ENCODE data around the gene UXT.
"Not testable (repeated sequence)": the region's sequence is repeated elsewhere in the genome, so short reads cannot be mapped to it uniquely, and the experiment has no call there.

Gene UXT

DNA sequence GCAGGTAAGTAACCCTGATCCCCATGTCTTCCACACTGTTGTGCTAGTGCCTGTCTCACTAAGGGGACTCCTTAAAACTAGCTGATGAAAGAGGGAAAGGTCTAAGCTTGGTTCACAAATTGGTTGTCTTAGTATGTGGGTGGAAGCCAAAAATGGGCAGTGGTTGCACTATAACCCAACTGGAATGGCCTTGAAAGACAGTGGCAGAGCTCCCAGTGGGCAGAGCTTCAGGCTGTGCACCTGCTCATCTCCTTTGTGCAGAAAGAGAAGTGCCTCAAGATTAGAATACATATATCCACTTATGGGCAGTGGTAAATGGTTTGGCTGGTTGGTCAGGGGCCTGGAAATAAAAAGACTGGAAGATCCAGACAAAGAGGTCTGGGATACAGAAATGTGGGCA is 46.6 kb downstream of the UXT start:
- DNase-seq: no peak

DNA sequence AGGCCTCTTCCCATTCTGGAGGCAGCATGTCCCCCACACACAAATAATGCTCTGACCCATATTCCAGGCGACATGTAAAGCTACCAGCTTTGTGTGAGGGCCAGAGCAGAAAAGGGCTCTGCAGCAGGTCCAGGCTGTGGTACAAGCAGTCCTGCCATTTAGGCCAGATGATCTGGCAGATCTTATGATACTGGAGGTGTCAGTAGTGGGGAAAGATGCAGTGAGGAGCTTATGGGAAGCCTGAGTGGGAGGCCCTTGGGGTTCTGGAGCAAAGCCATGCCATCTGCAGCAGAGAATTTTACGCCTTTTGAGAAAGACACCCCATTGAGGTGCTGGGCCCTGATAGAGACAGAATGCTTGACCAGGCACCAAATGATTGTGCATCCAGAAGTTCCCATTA is 47.1 kb downstream of the UXT start:
- DNase-seq: no peak

DNA sequence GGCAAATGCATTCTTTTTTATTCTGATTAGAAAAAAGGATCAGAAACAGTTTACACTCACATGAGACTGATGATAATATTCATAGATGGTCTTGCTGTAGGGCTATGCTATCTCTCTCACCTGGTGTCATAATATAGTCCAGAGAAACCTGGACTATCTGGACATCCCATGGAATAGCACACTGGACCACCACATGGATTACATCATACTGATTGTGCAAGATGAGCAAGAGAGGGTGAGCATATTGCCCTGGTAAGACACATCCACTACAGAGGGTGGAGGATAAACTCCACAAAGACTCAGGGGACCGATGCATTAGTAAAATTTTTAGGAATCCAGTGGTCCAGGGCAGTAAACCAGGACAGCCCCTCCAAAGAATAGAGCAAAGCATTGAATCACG is 47.5 kb downstream of the UXT start:
- DNase-seq: no peak

DNA sequence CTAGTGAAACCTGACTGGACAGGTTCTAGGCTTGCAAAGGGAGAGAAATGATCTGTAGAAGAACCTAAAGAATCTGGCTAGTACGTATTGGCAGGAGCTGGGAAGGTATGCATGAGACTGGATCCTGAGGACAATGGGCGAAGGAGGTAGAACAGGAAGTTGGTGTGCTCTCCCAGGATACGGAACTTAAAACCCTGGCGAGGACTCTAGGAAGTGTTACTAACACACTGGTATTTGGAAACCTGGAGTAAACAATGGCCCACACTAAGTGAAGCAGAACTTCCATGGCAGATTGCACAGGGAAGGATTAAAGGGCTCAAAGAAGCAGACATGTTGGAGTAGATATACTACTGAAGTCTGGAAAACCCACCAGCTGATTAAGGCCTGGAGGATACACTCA is 48.5 kb downstream of the UXT start:
- DNase-seq: no peak

DNA sequence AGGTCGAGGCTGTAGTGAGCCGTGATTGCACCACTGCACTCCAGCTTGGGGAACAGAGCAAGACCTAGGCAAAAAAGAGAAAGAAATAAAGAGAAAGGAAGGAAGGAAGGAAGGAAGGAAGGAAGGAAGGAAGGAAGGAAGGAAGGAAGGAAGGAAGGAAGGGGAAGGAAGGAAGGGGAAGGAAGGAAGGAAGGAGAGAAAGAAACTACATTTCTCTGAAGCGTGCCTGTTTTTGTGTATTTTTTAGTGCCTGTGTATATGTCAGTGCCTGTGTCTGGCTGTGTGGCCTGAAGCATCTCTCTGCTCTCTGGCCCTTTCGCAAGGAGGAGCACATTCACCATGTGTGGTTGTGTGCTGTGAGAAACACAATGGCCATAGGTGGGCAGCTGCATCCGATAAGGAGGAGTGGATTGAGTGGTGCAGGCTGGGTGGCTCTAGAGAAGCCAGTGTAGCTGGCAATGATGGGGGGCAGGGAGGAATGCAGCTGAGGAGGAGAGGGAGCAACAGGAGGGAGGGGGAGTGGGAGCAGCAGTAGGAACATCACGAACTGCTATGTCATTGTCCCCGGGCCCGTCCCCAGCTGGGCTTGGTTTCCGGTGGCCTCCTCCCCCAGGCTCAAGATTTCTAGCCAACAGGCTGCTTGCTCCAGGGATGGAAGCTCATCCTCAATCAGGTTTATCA is 50.7 kb downstream of the UXT start:
- DNase-seq: no peak

DNA sequence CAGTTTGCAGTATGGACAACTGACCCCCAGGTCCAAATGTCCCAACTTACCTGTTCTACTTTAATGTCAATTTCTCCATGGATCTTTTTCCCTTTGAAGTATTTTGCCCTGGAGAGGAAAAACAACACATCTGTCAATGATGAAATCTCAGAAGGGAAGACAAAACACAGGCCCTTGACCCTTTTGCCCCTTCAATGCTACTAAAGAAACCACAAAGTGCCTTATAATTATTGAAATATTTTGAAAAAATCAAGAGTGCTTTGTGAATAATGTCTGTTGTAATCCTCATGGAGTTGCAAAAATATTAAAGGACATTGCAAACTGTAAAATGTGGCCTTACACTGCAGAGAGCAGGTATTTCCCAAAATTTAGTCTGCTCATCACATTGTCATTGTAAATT is 51.9 kb downstream of the UXT start:
- no peak for DNase-seq

DNA sequence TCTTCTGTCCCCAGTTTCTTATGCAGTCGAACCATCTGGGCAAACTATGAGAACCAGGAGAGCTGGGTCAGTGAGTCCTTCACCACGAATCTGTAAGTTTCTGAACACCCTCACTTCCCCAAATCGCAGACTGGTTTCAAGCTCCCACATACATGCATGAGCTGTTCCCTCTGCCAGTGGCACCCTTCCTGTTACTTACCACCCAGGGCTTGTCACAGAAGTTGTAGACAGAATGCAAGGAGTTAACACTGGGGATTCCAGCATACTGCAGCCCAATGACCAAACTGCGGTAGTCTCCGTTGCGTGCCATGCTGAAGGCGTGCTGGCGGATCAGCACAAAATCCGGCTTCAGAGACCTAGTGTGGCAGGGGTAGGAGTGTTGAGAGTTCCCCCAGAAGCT is 54.0 kb downstream of the UXT start:
- no peak for DNase-seq

DNA sequence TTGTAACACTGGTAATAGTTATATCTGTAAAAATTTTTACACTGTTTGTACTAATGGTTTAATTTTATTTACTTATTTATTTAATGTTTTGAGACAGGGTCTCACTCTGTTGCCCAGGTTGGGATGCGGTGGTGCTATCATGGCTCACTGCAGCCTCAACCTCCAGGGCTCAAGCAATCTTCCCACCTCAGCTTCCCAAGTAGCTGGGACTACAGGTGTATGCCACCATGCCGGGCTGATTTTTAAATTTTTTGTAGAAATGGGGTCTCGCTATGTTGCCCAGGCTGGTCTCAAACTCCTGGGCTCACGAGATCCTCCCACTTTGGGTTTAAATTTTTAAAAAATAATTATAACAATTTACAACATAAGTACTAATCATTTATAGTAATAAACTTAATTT is 55.9 kb downstream of the UXT start:
- not testable (repeated sequence) for DNase-seq
